Suppressor macrophage treated with lipopolysaccharide for 4 hours (primary cell): Measurements from ENCODE around the gene ARHGAP40.
A peak's percentile ranks its signal among the peaks of the same experiment; 100 is the strongest.

Source experiments
- DNase-seq: peaks from one replicate; pipeline ENCODE4 v3.0.0-alpha.2; 2020

The ARHGAP40 gene

GRCh38 chr20:38652995-38653394 is 51.4 kb downstream of the ARHGAP40 start:
- DNase-seq, result no peak

DNA sequence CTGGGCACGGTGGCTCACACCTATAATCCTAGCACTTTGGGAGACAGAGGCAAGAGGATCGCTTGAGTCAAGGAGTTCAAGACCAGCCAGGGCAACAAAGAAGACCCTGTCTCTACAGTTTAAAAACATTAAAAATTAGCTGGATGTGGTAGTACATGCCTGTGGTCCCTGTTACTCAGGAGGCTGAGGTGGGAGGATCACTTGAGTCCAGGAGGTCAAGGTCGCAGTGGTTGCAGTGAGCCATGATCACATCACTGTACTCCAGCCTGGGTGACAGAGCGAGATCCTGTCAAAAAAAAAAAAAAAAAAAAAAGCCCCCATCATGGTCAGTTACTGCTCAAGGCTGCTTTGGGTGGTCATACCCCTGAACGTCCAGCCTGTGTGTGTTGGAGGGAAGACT is 55.8 kb downstream of the ARHGAP40 start:
- DNase-seq, result no peak

DNA sequence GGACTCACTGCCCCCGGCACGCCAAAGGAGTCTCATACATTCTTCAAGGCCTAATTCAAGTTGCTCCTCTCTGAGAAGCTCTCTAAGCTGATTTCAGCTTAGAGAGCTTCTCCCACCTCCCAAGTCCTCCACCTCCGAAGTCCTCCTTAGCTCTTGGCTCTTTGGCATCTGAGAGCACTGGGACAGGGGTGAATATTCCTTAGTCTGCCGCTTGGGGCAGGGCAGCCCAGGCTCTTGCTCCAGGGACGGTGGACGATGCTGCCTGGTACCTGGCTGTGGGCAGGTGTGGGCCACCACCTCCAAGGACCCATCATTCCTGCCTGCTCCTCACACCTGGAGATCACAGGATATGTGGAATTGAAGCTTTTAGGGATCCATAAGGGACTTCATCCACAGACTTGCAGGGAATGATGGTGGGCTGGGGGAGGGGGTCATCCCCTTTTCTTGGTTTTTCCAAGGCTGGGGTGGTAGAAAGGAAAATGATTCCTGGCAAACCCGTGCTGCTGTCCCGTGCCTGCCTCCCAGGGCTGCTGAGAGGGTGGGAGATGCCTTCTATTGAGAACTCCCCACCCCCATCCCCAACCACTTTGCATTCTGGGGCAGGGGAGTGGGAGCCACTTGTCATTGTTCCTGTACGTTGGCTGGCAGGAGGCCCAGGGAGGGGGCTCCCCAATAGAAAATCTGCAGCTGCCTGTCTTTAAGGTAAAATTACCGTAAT is 57.4 kb downstream of the ARHGAP40 start:
- peak; percentile 10 for DNase-seq

GRCh38 chr20:38659597-38659880 is 57.9 kb downstream of the ARHGAP40 start:
- no peak for DNase-seq

- DNase-seq, result no peak
Observed at GRCh38 chr20:38660429-38660828, 58.8 kb downstream of the ARHGAP40 start.

GRCh38 chr20:38663660-38664059 is 62.1 kb downstream of the ARHGAP40 start:
- DNase-seq, result no peak

- DNase-seq, result no peak
Observed at GRCh38 chr20:38664284-38664683, 62.7 kb downstream of the ARHGAP40 start.

DNA sequence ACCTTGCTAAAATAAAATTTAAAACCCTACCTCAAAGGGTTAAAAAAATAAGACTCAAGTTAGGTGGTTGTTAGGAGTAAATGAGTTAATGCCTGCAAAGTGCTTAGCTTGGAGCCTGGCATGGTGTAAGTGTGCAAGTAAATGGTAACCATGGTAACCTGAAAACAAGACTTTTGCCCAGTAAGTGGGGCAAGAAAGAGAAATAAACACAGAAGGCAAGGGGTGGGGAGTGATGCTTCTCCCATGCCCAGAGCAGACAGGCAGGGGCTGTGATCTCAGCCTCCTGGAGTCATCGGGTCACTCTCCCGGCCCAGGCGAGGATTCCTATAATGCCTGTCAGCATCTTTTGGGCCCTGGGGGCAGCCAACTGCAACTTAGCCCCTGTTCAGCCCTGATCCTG is 63.5 kb downstream of the ARHGAP40 start:
- no peak for DNase-seq

GRCh38 chr20:38665506-38666285 is 64.1 kb downstream of the ARHGAP40 start:
- DNase-seq, result no peak

GRCh38 chr20:38667417-38667956 is 65.9 kb downstream of the ARHGAP40 start:
- DNase-seq, result no peak

DNA sequence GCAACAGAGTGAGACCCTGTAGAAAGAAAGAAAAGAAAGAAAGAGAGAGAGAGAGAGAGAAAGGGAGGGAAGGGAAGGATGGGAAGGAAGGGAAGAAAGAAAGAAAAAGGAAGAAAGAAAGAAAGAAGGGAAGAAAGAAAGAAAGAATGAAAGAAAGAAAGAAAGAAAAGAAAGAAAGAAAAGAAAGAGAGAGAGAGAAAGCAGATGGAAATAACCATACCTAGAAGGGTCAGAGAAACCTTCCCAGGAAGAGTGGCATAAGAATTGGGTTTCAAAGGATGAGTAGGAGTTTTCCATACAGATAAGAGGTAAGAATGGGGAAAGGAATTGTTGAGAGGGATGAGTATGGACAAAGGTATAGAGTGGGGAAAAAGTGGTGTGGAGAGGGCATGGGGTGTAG is 68.1 kb downstream of the ARHGAP40 start:
- DNase-seq, result no peak

- DNase-seq, result no peak
Observed at GRCh38 chr20:38670786-38671185, 69.2 kb downstream of the ARHGAP40 start.

- no peak for DNase-seq
Observed at GRCh38 chr20:38671186-38671585, 69.6 kb downstream of the ARHGAP40 start.

DNA sequence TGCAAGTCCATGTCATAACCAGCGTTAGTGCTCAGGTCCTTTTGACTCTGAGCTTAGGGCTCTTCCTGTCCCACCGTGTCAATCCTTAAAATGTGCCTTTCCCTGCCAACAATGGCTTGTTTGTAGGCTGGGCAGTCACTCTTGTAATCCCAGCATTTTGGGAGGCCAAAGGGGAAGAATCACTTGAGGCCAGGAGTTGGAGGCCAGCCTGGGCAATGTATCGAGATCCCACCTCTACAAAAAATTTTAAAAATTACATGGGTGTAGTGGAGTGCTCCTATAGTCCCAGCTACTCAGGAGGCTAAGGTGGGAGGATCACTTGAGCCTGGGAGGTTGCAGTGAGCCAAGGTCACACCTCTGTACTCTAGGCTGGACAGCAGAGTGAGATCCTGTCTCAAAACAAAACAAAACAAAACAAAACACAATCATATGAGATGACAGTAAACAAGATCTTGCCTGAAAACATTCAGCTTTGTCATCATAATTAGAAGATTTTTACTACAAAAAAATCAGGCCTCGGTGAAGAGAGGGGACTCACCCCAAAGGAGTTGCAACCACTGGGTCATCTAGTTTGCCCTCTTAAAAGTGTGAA is 70.2 kb downstream of the ARHGAP40 start:
- no peak for DNase-seq

GRCh38 chr20:38672504-38672903 is 70.9 kb downstream of the ARHGAP40 start:
- DNase-seq, result no peak

- no peak for DNase-seq
Observed at GRCh38 chr20:38673261-38673660, 71.7 kb downstream of the ARHGAP40 start.

DNA sequence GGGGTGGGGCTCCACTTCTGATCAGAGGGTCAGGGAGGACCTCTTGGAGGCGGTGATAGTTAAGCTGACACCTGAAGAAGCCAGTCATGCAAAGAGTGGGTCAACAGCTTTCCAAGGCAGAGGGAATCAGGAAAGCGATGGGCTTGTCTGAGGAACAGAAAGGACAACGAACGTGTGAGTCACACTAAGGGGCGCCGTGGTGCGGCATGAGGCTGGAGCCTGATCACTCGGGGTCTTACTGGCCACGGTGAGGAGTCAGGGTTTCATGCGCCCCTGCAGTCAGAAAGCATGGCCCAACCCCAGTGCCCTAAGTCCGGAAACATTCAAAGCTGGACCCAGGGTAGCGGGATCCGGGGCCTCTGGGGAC is 72.1 kb downstream of the ARHGAP40 start:
- DNase-seq, result no peak

DNA sequence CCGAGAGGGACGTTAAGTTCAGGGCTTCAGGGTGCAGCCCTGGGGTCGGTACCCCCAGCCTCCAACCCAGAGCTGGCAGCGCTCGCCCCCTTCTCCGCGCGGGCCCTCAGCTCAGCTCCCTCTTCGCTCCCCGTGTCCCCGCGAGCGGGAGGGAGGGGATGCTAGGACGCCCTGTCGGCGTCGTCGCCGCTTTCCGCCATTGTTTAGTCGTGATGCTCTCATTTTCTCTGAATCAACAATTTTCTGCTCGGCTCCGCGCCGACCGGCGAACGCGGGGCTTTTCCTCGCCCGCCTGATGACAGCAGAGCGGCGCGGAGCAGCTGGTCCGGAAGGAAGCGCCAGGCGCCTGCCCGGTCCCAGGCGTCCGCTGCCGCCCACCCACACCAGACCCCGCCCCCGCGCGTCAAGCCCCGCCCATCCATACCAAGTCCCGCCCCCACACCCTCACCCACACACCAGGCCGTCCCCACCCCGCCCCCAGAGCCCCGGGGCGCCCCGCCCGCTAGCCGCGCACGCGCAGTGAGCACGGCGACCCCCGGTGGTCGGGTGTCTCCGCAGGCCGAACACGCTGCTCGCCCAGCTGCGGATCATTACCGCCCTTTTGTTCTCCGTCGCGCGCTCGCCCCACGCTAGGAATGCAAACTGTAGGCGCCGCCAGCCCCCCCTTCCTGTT is 72.6 kb downstream of the ARHGAP40 start:
- peak; percentile 32 for DNase-seq

GRCh38 chr20:38674765-38675133 is 73.1 kb downstream of the ARHGAP40 start:
- DNase-seq, result no peak

DNA sequence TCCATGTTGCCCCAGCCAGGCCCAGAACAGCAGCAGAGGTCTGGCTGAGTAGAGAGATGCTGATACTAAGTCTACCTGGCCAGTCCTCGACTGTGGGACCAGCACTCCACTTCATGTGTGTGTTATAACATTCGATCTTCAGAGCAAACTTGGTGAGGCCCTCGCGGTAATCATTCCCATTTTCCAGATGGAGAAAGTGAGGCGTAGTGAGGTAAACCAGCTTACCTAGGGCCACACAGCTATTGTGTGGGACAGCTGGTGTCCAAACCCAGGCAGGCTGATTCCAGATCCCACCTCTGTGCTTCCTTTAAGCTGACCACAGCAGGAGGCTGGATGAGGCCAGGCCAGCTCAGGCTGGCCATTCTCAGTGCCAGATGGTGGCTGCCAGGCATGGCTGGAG is 75.0 kb downstream of the ARHGAP40 start:
- no peak for DNase-seq

- DNase-seq, result peak; percentile 21
Observed at GRCh38 chr20:38680500-38681306, 79.1 kb downstream of the ARHGAP40 start.

DNA sequence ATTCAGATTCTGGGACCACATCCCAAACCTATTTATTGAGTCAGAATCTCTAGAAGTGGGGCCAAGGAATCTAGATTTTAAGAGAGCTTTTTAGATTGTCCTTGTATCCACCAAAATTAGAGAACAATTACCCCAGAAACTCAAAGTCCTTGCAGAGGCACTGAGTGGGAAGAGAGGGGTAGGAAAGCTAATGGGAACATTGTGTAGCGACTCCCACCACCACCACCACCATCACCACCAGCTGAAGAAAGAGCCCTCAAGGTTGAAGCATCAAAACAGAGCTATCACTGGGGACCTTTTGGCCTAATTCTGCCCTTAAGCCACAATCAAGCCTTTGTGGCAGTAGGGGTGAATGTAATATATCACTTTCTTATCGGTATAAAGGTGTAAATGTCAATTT is 83.7 kb downstream of the ARHGAP40 start:
- no peak for DNase-seq
